Ecto neural progenitor cell (in vitro differentiated cells): ENCODE data around the gene KIF26A.
"Not testable (repeated sequence)": the region's sequence is repeated elsewhere in the genome, so short reads cannot be mapped to it uniquely, and the experiment has no call there.

Experiments used
- DNase-seq: peaks from one replicate; pipeline ENCODE4 v3.0.0-alpha.2; 2018; ENCODE audit warnings: low spot score

The KIF26A gene

DNA sequence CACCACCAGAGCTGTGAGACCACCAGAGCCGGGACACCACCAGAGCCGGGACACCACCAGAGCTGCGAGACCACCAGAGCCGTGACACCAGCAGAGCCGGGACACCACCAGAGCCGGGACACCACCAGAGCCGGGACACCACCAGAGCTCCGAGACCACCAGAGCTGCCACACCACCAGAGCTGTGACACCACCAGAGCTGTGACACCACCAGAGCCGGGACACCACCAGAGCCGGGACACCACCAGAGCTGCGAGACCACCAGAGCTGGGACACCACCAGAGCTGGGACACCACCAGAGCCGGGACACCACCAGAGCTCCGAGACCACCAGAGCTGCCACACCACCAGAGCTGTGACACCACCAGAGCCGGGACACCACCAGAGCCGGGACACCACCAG lies 70.7 kb downstream of the KIF26A start:
- DNase-seq, result not testable (repeated sequence)

DNA sequence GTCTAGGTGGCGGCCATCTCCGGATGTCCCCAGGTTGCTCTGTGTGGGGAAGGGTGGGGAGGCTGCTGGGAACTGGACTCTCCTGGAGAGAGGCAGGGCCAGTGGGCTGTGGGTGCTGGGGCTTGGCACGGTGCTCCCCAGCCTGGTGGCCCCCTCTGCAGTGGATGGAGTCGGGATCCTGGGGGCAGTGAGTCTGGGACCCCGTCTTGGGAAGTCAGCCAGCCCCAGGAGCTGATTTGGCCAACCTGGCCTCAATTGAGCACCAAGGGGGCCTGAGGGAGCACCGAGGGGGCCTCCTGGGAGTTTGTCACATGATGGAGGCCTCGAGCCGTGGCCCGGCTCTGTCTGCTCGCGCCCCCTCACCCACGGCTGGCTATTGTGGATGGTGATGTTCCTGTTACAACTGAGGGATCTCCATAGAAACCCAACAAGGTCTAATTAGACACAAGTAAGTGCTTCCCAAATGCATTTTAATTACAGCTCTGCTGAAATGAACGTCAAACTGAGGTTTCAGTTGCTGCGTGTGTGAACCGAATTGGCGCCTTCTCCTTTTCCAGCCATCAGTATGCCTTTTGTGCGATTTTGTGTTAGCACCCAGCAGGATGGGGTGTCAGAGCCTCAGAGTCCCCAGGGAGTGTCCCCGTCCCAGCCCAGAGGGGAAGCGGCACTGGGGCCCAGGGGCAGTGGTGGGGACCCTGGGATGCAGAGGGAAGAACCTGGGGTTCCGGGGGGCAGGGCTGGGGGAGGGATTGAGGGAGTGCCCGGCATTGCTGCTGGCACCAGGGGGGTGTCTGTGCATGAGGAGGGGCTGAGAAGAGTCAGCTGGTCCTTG lies 71.8 kb downstream of the KIF26A start:
- no peak for DNase-seq

DNA sequence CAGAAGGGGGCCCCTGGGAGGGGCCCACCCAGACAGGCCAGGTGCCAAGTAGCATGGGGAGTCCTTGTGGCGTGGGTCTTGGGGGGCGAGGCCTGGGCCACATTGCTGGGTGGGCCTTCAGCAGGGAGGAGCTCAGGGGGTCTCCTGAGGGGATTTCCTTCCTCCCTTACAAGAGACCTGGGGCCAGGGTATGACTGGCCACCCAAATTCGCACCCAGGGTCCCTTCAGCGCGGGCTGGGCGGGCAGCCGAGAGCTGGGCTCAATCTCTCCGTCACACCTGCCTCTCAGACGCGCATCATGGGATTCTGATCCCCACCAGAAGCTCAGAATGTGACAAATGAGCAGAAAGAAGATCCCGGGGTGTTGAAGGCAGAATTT lies 72.4 kb downstream of the KIF26A start:
- no peak for DNase-seq

DNA sequence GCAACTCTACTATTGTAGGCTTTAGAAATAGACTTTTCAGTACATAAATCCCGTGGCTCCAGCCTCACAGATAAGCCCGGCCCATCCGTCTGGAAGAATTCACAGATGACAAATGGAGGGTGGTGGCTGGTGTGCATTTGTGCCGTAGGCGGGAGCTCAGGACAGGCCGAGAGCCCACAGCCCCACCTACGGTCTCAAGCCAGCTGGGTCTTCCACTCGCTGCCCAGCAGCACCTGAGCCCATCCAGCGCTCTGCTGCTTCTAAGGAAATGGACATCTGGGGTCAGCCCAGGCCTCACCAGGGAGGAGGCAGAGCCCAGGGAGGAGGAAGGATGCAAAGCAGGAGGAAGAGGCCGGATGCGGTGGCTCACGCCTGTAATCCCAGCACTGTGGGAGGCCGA lies 72.8 kb downstream of the KIF26A start:
- DNase-seq, result no peak

DNA sequence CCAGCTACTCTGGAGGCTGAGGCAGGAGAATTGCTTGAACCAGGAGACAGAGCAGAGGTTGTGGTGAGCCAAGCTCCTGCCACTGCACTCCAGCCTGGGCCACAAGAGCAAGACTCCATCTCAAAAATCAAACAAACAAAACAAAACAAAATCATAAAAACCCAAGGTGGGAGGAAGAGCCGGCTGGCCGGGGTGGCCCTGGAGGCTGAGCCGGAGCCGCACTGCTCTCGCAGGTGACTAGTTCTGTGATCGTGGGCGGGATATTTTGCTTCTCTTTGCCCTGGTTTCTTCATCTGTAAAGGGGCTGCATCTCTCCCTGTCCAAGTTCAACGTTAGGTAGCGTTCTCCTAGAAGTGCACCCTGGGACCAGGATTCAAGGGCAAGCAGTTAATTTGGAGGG lies 73.4 kb downstream of the KIF26A start:
- DNase-seq, result no peak

DNA sequence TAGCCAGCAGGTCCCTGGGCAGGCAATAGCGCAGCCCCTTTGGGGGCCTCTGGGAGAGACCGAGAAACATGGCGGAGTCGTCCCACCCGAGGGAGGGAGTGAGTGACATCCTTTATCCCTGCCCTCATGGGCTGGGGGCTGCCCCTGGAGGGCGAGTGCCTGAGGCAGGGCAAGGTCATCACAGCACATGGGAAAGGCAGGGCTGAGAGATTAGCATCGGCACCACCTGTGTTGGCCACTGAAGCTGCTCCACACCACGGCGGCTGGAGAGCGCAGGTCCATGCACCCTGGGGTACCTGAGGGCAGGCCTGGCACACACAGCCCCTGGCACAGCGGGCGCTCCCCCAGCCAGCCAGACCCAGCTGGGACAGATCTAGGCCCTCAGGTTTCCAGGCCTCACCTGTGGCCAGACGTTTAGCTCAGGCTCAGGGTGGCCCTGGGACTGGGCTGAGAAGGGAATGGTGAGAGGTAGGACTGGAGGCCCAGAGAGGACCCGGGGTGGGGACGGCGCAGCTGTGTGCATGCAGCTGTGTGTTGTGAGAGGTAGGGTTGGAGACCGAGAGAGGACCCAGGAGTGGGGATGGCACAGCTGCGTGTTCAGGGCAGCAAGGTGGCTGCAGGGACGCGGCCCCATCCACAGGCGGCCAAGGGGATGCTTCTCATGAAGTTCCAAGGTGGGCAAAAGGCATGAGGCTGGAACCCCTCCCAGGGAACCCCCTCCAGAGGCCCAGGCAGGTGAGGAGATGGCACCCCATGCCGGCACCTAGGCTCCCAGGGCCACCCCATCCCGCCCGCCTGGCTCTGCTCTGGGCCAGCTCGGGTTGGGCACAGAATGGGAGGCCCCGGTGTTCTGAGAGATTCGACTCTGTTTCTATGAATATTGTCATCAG lies 74.1 kb downstream of the KIF26A start:
- no peak for DNase-seq

DNA sequence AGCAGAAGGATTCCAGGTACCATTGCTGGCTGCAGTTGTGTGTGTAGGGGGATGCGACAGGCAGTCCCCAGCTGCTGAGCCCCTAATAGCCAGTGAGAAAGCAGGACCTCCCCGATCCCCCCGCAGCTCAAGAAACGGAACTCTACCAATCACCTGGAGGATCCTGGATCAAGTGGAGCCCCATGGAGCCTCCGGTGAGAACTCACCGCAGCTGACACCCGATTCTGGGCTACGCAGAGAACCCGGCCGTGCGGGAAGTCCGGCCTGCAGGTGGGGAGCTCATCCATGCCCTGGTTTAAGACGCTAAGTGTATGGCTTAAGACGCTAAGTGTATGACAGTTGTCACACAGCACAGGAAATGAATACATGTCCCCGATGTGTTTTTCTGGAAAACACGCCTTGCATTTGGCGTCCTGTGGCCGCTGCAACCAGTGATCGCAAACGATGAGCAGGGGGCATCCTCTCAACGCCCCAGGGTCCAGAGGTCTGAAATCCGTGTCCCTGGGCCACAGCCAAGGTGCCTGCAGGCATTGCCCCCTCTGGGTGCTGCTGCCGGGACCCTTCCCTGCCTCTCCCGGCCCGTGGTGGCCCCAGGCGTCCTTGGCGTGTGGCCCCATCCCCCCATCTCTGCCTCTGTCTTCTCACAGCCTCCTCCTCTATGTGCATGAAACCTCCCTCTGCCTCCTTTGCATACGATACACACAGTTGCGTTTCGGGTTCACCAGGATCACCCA lies 75.1 kb downstream of the KIF26A start:
- no peak for DNase-seq

DNA sequence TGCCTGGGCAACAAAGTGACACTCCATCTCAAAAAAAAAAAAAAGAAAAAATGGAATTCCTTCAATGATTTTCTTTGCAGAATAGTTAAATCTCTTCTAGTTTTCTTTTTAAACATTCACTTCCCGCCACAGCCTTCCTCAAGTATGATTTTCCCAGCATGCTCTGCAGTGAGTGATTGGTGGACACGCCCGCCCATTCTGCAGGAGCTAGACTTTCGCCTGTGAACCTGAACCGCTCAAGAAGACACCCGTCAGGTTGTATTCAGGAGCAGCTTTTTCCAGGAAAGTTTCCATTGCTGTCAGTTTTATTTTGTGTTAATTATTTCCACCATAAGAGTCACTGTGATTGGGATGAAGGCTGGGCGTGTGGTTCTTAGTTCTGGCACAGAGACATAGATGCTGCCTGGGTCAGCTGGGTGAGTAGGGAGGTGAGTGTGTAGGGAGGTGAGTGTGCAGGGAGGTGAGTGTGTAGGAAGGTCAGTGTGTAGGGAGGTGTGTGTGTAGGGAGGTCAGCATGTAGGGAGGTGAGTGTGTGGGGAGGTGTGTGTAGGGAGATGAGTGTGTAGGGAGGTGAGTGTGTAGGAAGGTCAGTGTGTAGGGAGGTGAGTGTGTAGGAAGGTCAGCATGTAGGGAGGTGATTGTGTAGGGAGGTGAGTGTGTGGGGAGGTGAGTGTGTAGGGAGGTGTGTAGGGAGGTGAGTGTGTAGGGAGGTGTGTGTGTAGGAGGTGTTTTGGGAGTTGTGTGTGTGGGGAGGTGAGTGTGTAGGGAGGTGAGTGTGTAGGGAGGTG lies 76.2 kb downstream of the KIF26A start:
- no peak for DNase-seq

DNA sequence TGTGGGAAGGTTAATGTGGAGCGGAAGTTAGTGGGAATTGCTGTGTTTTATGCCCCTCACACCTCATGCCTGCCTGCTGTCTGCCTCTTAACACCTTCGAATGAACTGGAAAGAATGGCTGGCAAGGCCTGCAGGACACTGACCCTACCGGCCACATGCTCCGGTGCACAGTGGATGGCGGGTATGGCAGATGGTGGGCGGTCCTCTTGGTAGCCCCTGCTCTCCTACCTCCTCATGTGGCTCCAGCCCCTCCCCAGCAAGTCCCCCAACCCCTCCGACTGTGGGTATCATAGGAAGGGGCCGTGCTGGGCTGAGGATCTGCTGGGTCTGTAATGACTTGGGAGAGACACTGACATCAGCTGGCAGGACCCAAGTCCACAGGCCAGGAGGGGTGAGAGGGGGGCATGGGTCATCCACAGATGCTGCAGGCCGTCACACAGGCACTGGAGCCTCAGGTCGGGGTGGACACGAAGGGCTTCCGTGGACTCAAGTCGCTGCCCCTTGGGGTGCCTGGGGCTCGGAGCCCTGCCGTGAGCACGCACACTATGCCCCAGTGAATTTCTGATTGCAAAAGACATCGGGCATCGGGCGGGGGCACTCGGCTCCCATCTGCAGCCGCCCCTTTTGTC lies 77.4 kb downstream of the KIF26A start:
- DNase-seq, result no peak

DNA sequence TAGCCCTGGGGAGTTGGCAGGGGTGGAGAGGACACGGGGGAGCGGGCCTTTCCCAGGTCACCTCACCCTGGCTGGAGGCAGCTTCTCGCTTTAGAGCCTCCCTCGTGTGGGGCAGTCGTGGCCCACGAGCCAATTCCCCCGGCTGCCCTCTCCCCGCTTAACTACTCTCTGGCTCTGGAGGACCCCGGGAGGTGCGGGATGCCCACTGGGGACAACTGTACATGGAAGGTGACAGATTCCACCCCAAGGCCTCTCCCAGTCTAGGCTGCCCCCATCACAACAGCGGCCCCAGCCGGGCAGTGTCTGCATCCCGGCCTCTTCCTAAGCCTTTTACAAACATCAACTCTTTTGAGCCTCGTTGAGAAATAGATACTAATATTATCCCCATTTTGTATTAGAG lies 78.1 kb downstream of the KIF26A start:
- no peak for DNase-seq

DNA sequence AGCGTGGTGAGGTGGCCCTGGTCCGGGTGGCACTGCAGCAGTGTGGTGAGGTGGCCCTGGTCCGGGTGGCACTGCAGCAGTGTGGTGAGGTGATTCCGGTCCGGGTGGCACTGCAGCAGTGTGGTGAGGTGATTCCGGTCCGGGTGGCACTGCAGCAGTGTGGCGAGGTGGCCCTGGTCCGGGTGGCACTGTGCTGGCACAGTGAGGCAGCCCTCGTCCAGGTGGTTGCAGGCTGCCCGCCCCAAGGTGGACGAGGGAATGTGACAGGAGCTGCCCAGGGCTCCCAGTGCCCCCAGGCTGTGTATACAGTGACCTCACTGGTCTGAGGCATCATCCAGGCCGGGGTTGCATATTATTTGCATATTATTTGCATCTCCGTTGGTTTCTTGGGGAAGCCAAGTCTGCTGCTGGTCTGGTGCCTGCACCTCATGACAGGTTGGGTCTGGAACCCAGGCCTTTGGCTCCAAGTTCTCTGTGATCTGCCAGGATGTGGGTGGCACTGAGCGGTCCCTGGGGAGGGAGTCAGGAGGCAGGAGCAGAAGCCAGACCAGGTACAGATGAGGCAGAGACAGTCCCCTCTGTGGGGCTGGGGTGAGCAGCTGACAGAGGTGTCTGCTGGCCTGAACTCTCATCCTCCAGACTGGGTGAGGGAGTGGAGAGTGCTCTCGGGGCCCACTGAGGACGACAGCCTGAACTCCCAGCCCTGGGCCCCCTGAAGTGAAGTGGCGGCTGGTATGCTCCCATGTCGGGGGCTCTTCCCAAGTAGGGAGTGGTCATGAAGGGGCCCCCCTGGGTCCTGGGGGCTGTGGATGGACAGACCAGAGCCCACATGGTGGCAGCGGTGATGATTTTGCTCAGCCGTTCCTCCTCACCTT lies 79.3 kb downstream of the KIF26A start:
- no peak for DNase-seq

DNA sequence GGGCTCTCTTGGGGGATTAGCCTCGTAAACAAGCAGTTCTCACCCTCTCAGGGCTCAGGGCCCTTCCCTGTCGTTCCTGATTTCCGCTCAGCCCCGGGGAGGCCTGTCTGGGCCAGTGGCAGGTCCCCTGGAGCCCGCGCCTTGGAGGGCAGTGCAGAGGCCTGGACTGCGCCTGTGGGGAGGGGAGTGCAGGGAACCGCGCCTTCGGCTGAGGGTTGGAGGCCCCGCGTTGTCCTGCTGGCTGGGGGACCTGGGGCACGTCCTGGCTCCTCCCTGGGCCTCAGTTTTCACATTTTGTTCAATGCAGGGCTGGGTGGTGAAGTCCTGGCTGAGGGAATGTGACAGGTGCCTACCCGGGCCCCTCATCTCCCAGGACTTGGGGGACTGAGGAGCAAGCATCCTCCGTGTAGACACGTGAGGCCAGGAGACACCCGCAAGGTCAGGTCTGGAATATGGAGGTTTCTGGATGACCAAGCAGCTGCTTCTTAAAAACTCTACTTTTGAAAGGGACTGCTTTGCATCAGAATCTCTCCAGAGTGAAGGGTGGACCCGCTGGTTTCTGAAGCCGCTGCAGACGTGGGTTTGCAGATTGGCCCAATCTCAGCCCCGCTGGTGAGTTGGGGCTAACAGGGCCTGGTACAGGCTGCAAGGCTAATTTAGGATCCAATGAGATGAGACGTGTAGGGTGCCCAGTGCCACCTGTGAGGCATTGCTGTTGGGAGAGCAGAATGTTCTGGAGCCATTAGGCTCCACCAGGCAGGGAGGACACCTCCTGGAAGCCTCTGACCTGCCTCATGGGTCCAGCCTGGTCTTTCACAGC lies 80.2 kb downstream of the KIF26A start:
- no peak for DNase-seq

DNA sequence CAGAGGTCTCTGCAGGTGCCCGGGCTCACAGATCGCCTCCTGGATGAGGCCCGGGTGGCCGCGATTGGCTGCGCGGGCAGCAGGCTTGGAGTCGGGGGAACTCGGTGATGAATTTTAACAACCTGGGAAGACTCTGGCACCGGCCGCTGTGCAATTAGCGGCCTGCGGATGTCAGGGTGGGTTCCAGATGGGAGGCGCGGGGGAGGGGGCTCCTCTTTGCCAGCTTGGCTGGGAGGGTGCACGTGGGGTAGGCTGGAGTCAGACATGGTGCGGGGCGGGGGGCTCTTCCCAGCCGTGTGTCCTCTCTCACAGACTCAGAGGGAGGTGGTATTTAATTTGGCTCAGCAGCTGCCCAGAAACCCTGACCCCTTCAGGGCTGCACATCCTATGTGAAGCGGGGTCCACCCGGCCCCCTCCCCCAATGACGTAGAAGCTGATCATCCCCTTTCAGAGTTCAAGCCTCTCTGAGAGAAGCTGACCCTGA lies 81.4 kb downstream of the KIF26A start:
- no peak for DNase-seq

DNA sequence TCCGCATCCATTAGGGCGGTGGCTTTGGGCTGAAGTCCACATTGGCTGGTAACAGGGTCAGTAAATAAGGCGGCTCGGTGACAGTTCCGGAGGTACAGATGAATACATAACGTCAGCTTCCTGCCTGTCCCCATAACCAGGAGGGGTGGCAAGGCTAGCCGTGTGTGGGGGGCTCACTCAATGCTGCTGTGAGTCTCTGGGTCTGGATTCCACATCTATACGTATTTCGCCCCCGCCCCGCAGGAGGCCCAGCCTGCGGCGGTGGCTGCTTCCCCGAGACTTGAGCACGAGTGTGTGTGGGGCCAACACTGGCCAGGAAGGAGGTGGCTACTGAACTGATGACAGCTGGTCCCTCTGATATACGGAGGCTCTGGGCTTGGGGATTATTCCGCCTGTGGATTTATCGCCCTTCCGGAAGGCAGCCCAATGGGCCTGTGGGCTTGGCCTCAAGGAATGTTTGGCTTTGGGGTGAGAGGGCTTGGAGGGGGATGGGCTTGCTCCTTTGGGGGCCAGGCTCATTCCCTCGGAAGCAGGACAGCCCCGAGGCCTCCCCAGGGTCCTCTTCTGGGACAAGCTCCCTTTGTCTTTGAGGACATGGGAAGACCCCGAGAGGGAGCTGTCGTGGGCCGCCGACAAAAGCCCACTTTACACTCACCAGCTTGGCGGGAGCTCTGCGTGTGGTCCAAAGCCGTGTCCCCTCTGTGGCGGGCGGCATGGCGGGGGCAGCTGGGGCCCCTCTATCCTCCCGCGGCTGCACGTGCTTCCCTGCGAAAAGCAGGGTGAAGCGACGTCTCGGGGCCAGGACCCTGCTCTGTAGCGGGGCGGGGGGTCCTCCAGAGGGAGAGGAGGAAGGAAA lies 82.1 kb downstream of the KIF26A start:
- no peak for DNase-seq

DNA sequence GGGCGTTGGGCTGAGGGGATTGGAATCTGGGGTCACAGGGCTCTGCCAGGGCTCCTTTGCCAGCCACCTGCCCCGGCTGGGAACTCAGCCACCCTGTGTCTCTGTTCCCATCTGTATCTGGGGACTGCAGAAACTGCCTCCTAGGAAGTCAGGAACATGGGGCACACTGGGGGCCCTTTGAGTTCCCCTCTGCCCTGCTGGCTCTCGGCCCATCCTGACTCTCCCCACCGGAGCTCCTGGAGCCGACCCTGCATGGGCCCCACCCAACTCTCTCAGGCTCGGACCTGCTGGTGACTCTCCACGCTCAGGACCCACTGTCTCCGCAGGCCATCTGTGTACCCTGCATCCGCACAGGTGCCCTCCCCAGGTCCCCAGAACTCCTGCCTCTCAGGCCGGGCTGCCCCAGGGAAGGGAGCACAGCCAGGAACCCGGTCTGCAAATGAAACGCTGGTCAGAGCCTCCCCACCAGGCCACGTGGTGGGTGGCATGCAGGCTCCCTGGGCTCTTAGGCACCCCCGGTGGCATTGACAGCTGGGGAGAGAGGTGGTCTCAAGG lies 82.8 kb downstream of the KIF26A start:
- no peak for DNase-seq

DNA sequence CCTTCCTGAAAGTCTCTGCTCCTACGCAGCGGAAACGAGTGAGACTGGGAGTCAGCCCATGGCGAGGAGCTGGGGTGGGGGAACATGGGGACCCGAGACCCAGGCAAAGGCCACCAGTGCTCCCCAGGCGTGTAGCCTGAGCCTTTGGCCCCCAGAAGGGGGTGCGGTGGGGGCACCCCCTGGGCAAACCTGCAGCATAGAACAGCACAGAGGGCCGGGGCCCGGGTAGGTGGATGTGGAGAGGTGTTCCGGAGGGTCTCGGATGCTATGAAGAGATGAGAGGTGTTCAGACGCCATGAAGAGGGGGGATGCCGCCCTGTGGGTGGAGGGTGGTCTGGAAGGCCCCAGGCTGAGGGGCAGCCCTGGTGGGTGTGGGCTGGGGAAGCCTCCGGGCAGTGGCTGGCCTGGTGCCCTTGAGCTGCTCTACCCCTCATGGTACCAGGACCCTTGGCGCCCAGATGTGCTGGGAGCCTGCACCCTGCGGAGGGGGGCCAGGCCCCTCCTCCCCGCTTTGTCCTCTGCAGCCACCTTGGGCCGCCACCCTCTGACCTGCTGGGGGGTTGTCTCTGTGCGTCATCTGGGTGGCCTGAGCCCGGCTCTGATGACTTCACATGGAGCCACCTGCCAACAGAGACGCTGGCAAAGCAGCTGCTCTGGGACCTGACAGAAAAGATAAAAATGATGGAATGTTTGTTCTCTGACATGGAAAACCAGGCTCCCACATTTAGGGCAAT lies 83.4 kb downstream of the KIF26A start:
- no peak for DNase-seq

DNA sequence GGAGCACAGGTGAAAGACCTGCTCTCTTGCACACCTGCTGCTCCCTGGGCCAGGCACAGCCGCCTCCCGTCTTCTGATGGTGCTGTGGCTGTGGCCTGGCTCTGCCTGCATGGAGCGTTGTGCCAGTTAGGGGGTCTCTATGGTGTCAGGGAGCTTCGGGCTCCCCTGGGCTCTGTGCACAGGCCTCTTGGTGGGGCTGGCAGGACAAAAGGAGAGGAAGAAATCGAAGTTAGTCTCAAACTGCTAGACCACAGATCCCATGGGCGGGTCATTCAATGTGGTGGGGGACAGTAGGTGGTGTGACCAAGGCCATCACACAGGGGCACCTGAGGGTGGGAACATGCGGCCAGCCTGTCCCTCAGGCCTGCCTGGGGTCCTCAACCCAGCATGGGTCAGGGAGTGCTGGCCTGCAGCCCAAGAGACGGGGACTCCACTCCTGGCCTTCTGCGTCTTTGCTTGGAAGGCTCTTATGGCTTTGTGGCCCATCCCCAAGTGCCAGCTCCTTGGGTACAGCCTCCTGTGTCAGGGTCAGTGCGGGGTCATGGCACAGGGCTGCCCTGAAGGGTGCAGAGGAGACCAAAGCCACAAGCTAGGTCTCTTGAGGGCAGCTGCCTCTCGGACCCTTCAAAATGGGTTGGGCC lies 84.1 kb downstream of the KIF26A start:
- no peak for DNase-seq
